Upper lobe of right lung (tissue), 1 donor: ENCODE results near the gene GATAD2A. TPM values are rescaled to one million over a fixed set of nuclear protein-coding genes. Genes with fewer than 3 reads are reported as not detected.

Experiments
- ATAC-seq: fragments of 200-7000 bp; cut with Tn5 transposase; one replicate; pipeline ENCODE4 v1.9.1; 2020; ENCODE audit warnings: mild to moderate bottlenecking, moderate library complexity
- DNase-seq: peaks from one replicate; pipeline ENCODE4 v3.0.0-alpha.2; 2020
- H3K27ac ChIP-seq: fragments of 200-600 bp; one replicate; pipeline ENCODE4 v1.8.0; 2022
- H3K27me3 ChIP-seq: fragments of 200-600 bp; one replicate; pipeline ENCODE4 v1.8.0; 2022; ENCODE audit warnings: mild to moderate bottlenecking
- H3K36me3 ChIP-seq: fragments of 200-600 bp; one replicate; pipeline ENCODE4 v1.8.0; 2022
- H3K4me1 ChIP-seq: fragments of 200-600 bp; one replicate; pipeline ENCODE4 v1.8.0; 2022
- H3K4me3 ChIP-seq: fragments of 200-600 bp; one replicate; pipeline ENCODE4 v1.8.0; 2022; ENCODE audit warnings: mild to moderate bottlenecking
- H3K9me3 ChIP-seq: fragments of 200-600 bp; one replicate; pipeline ENCODE4 v1.8.0; 2022
- intact Hi-C: fragments of 100-400 bp; cut with DNase I; formaldehyde crosslinking; loops from one replicate; pipeline ENCODE4 v1.11.0; 2022
- total RNA-seq: library from RNA; stranded (reverse); fragmentation: NEBNext Ultra II Directional; extraction: Animal tissue kit (Norgen Biotek cat#: 25700); gene quantifications from one replicate; pipeline ENCODE4 v1.2.1, GENCODE V29; 2021
- TF ChIP-seq, protein P1 (sequence below): fragments of 200-600 bp; IDR thresholded peaks from one replicate; pipeline ENCODE4 v1.8.0; 2022; ENCODE audit warnings: antibody characterized with exemption
- donor health status: DM: no; HTN: yes; CAD: no; lungs with severe emphysema.

GATAD2A gene
- total RNA-seq, 1 donor from 2014 or later = 85.8 TPM

DNA sequence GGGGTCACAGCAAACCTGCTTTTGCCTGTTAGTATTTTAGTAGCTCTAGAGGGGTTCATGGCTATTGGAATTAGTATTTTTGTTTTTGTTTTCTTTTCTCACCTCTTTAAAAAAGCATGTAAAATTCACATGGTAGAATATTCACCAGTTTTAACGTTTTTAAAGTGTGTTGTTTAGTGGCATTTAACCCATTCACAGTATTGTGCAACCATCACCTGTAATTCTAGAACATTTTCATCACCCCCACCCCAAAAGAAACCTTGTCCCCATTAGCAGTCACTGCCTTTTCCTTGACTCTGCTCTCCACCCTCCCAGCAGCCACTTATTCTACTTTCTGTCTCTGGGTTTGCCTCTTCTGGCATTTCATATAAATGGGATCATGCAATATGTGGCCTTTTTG is 39.8 kb downstream of the GATAD2A start:
- Histone ChIP-seq H3K4me3 (no peak overlapping the region), H3K36me3 (no peaks in the 10 kb centered on the region), H3K9me3 (no peaks in the 10 kb centered on the region), H3K27me3 (no peaks in the 10 kb centered on the region), H3K4me1 (peaks cover 37% of the 10 kb centered on the region), H3K27ac (peak overlapping the region; percentile 40)
- intact Hi-C loops = no loop called here
- ATAC-seq (no peak), DNase-seq (no peak)
- TF ChIP-seq, protein P1, sequence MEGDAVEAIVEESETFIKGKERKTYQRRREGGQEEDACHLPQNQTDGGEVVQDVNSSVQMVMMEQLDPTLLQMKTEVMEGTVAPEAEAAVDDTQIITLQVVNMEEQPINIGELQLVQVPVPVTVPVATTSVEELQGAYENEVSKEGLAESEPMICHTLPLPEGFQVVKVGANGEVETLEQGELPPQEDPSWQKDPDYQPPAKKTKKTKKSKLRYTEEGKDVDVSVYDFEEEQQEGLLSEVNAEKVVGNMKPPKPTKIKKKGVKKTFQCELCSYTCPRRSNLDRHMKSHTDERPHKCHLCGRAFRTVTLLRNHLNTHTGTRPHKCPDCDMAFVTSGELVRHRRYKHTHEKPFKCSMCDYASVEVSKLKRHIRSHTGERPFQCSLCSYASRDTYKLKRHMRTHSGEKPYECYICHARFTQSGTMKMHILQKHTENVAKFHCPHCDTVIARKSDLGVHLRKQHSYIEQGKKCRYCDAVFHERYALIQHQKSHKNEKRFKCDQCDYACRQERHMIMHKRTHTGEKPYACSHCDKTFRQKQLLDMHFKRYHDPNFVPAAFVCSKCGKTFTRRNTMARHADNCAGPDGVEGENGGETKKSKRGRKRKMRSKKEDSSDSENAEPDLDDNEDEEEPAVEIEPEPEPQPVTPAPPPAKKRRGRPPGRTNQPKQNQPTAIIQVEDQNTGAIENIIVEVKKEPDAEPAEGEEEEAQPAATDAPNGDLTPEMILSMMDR = no peak

DNA sequence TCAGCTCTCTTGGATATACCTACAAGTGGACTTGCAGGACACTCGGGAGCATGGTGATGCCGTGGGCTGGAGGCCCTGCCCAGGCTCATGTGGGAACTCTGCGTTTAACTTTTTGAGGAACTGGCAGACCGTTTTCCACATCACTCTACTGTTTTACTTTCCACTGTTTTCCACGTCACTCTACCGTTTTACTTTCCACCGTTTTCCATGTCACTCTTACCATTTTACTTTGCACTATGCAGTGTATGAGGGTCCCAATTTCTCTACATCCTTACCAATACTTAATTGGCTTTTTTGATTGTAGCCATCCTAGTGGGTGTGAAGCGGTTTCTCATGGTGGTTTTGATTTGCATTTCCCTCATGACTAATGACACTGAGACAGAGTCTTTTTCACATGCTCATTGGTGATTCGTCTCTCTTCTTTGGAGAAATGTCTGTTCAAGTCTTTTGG is 40.5 kb downstream of the GATAD2A start:
- Histone ChIP-seq H3K4me3 (no peak overlapping the region), H3K27me3 (no peaks in the 10 kb centered on the region), H3K27ac (no peak overlapping the region), H3K9me3 (no peaks in the 10 kb centered on the region), H3K4me1 (peaks cover 39% of the 10 kb centered on the region), H3K36me3 (no peaks in the 10 kb centered on the region)
- intact Hi-C loops = no loop called here
- TF ChIP-seq, protein P1 = no peak
- ATAC-seq = peak; percentile 38
- DNase-seq = no peak

DNA sequence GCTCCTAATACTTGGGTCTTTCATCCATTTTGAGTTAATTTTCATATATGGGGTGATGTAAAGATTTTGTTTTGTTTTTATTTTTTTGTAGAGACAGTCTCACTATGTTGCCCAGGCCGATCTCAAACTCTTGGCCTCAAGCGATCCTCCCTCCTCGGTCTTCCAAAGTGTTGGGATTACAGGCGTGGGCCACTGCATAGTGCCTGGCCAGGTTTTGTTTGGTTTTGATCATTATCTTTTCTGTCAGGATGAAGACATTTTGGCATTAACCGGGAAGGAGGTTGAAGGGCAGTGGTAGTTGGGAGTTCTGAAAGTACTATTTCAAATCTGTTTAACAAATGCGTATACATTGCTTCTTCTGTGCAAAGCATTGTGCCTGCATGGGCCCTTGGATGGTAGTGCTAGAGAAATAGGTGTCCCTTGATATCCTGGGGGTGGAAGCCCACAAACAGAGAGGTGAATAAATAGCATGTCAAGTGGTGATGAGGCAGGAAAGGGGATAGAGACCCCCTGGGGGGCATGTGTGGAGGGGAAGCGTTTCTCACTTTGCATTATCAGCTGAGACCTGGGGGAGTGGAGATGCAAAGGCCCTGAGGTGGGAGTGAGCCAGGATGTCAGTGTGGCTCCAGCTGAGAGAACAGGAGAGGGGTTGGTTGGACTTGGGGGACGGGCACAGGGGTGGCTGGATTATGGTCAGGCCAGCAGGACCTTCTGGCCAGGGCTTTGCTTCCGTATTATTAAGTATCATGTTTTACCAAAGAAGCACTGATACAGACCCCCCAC is 41.4 kb downstream of the GATAD2A start:
- Histone ChIP-seq H3K4me1 (peaks cover 47% of the 10 kb centered on the region), H3K9me3 (no peaks in the 10 kb centered on the region), H3K27ac (no peak overlapping the region), H3K27me3 (no peaks in the 10 kb centered on the region), H3K4me3 (no peak overlapping the region), H3K36me3 (no peaks in the 10 kb centered on the region)
- no peak for ATAC-seq
- DNase-seq = no peak
- TF ChIP-seq, protein P1 = no peak
- intact Hi-C loops = no loop called here

DNA sequence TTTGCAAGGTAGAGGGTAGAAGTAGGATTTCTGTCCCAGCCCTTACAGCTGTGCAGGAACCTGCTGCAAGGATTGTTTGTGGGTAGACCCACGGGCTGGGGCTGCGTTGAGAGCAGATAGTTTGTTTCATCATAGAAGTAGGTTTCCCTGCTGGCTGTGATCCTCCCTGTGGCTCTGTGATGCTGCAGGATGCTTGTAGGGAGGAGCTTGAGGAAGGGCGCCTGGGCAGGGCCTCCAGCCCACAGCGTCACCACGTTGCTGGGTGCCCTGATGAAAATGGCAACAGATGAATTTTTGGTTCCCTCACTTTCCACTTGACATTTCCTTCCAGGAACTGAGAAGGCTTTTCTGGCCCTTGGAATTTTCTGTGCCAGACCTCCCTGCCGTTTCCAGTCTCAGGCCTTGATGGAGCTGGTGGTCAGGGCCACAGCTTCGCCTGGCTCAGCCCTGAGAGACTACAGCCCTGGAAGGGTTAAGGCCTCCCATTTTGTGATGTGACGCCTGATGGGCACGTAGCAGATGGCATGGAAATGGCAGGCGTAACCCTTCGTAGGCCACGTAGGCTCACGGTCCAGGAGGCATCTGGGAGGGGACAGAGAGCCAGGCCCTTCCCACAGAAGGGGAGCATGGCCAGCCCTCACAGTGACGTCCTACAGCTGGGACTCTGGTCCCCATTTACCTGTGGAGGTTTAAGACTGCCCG is 42.2 kb downstream of the GATAD2A start:
- Histone ChIP-seq H3K9me3 (no peaks in the 10 kb centered on the region), H3K27me3 (no peaks in the 10 kb centered on the region), H3K36me3 (no peaks in the 10 kb centered on the region), H3K4me3 (no peak overlapping the region), H3K27ac (no peak overlapping the region), H3K4me1 (peaks cover 56% of the 10 kb centered on the region)
- TF ChIP-seq, protein P1 = no peak
- ATAC-seq (no peak), DNase-seq (no peak)
- intact Hi-C loops = no loop called here

DNA sequence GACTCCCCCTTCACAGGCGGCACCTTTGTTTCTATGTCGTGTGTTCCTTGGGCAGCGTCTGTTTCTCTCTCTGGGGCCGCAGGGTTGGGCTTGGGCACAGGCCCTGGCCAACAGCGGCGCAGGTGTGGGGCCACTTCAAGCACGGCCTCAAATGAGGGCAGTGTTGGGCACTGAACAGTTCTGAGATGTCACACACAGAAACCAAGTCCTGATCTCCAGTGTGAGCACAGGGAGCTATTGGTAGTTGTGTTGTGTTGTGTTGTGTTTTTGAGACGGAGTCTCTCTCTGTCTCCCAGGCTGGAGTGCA is 42.7 kb downstream of the GATAD2A start:
- Histone ChIP-seq H3K27ac (no peak overlapping the region), H3K27me3 (no peaks in the 10 kb centered on the region), H3K9me3 (no peaks in the 10 kb centered on the region), H3K4me1 (peaks cover 61% of the 10 kb centered on the region), H3K36me3 (no peaks in the 10 kb centered on the region), H3K4me3 (no peak overlapping the region)
- intact Hi-C loops = no loop called here
- TF ChIP-seq, protein P1 = no peak
- peak; percentile 73 for DNase-seq
- peak; percentile 75 for ATAC-seq
